ENCODE results near the gene DCTN5.

The DCTN5 gene

DNA sequence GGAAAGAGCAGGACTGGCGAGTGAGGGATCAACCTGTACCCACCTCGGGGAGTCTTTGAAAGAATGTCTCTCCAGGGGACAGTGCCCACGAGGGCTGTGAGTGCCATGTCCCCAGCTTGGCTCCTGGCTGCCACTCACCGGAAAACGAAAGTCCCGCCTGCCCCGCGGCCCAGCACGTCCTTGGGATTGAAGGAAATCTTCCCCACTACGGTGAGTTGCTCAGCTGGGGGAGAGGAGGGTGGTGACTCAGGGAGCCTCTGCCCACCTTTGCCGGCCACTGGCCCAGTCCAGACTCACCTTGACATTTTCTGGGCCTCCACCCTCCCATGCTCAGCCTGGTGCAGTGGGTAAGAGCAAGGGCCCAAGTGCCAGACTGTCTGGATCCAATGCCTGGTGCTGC, 54.5 kb downstream of the DCTN5 start:
- TF ChIP-seq, protein P1, sequence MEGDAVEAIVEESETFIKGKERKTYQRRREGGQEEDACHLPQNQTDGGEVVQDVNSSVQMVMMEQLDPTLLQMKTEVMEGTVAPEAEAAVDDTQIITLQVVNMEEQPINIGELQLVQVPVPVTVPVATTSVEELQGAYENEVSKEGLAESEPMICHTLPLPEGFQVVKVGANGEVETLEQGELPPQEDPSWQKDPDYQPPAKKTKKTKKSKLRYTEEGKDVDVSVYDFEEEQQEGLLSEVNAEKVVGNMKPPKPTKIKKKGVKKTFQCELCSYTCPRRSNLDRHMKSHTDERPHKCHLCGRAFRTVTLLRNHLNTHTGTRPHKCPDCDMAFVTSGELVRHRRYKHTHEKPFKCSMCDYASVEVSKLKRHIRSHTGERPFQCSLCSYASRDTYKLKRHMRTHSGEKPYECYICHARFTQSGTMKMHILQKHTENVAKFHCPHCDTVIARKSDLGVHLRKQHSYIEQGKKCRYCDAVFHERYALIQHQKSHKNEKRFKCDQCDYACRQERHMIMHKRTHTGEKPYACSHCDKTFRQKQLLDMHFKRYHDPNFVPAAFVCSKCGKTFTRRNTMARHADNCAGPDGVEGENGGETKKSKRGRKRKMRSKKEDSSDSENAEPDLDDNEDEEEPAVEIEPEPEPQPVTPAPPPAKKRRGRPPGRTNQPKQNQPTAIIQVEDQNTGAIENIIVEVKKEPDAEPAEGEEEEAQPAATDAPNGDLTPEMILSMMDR (IDR thresholded peaks at IDR 0.05; ENCODE audit: low read depth, low read length), result no peak
- H3K4me3 ChIP-seq (ENCODE audit: low read depth, low read length), result no peak overlapping the region

DNA sequence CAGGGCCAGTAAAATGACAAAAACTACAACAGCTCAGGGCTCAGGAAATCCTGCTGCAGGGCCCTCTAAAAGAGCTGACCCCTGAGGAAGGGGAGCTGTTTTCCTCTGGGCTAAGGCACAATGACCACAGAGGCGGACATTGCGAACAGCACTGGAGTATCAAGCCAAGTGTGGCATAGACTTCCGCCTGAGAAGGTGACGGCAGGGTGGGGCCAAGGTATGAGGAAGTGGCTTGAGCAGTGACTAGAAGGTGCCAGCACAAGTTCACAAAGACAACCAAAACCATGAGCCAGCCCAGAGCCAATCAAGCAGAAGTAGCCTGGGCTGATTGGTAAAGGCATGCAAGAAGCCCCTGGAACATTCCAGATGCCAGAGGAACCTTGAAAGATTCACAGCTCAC, 57.8 kb downstream of the DCTN5 start:
- TF ChIP-seq, protein P1 (IDR thresholded peaks at IDR 0.05; ENCODE audit: low read depth, low read length), result no peak
- no peak overlapping the region for H3K4me3 ChIP-seq (ENCODE audit: low read depth, low read length)

DNA sequence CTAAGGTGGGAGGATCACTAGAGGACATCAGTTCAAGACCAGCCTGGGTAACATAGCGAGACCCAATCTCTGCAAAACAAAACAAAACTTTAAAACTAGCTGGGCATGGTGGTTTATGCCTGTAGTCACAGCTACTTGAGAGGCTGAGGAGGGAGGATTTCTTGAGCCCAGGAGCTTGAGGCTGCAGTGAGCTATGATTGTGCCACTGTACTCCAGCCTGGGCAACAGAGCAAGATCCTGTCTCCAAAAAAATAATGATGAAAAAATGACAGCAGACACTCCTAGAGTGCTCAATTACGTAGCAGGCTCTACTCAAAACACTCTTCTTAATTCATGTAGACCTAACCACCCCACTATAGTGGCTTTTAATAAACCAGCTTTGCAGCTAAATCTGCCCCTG, 58.8 kb downstream of the DCTN5 start:
- TF ChIP-seq, protein P1 (IDR thresholded peaks at IDR 0.05; ENCODE audit: low read depth, low read length), result no peak
- no peak overlapping the region for H3K4me3 ChIP-seq (ENCODE audit: low read depth, low read length)

DNA sequence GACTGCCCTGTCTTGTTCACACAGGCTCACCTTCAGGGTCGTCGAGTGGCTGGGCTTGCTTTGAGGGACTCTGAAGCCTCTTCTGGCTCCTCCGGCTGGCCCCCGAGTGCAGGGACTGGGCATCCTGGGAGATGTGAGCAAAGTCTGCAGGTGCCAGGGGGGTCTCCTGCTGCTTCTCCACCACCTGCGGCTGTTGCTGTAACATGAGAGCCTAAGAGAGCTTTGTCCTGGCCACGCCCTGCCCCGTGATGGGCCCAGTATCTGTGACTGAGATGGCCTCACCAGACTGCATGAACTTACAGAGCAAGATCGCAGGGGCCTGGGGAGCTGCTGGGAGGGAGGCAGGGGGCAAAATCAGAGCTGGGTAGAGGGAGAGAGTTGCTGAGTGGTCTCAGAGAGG, 59.2 kb downstream of the DCTN5 start:
- H3K4me3 ChIP-seq (ENCODE audit: low read depth, low read length), result no peak overlapping the region
- TF ChIP-seq, protein P1 (IDR thresholded peaks at IDR 0.05; ENCODE audit: low read depth, low read length), result no peak

DNA sequence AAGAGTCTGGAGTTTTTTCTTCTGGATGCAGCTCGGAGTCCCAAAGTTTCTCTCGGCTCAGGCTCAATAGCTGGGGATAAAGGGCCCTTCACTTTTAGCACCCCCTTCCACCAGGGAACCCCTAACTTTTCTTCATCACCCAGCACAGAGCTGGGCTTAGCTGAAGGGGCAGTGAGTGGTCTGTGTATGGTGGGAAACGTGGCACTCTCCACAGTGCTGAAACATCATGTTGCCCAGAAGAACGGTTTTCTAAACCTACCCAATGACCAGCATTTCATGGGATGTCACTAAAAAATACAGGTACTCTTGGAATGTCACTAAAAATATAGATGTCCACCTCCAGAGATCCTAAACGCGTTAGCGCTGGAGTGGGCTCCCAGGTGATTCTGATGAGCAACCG, 59.8 kb downstream of the DCTN5 start:
- no peak overlapping the region for H3K4me3 ChIP-seq (ENCODE audit: low read depth, low read length)
- TF ChIP-seq, protein P1 (IDR thresholded peaks at IDR 0.05; ENCODE audit: low read depth, low read length), result no peak

DNA sequence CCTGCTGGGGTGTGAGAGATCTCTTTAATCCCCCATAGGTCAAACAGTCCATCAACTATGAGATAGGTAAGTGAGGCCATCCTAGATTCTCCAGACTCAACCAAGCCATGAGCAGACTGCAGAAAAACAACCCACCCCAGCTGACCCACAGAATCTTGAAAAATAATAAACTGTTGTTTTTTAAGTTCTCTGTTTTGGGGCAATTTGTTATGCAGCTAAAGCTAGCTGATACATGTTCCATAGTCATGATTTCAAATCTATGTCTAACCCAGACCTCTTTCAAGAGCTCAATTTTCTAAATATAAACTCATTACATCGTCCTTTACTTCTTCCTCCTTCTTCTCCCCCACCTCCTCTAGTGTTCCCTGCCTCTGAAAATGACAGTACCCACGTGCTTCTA, 61.7 kb downstream of the DCTN5 start:
- TF ChIP-seq, protein P1 (IDR thresholded peaks at IDR 0.05; ENCODE audit: low read depth, low read length), result no peak
- no peak overlapping the region for H3K4me3 ChIP-seq (ENCODE audit: low read depth, low read length)

DNA sequence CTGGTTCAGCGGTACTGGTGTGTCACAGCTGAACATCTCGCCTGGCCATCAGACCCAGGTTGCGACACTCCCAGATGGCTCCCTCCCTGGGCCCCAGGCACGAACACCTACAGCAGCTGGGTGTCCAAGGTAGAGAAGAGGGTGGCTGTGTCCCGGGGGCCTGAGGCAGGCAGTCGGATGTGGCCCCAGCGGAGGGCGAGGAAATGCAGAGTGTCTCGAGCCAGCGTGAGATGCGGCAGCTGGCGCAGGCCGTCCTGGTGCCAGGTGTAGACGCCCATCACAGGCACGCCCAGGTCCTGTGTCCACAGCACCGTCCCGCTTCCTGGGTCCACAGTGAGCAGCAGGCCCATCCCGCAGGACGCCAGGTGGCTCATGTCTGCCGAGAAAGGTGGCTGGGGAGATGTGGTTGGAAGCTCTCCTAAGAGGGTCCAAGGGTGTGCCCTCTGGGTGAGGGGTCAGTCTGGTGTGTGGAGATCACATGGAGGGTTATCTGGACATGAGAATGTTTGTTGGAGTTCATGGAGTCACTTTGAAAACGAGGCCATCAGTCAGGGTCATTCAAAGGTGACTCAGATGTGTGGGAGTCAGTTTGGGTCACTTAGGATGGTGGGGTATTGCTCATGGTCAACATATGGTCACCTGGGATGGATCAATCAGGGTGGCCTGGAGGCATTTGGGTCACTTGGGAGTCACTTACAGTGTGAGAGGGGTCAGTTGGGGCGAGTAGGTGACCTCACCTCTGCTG, 63.7 kb downstream of the DCTN5 start:
- H3K4me3 ChIP-seq (ENCODE audit: low read depth, low read length), result no peak overlapping the region
- TF ChIP-seq, protein P1 (IDR thresholded peaks at IDR 0.05; ENCODE audit: low read depth, low read length), result no peak
